OCI-LY7 (cell line): ENCODE results near the gene GPR132. TPM values are rescaled to one million over a fixed set of nuclear protein-coding genes. Genes with fewer than 3 reads are reported as not detected.

Experiments used
- BruUV-seq: library from RNA; stranded (reverse); fragments of 400-500 nt; replicated peaks from 2 replicates; lab custom pipeline; 2021; lab: Mats Ljungman, UMichigan
- CTCF ChIA-PET: fragments of 300-600 bp; sonication (Branson Sonifier 250); formaldehyde crosslinking; loops from one replicate; lab custom pipeline; 2022; ENCODE audit warnings: antibody characterized with exemption; ENCODE audit not compliant: unreplicated experiment; lab: Charles Lee
- POLR2A ChIA-PET: fragments of 300-600 bp; sonication (Branson Sonifier 250); formaldehyde crosslinking; loops from one replicate; lab custom pipeline; 2022; ENCODE audit warnings: antibody characterized with exemption; lab: Charles Lee
- DNase-seq: peaks from one replicate; pipeline ENCODE4 v3.0.0-alpha.2; 2015; ENCODE audit warnings: low spot score
- H2AFZ ChIP-seq: fragments of 200-600 bp; sonication (generic), shearing (Covaris generic); 2 replicates; pipeline ENCODE4 v1.6.1; 2014; ENCODE audit warnings: mild to moderate bottlenecking, antibody characterized with exemption, low read length, moderate library complexity
- H3K27ac ChIP-seq: fragments of 200-600 bp; sonication (generic); 2 replicates; pipeline ENCODE4 v1.5.1; 2014; ENCODE audit warnings: mixed run types, low read depth, mild to moderate bottlenecking, moderate library complexity, low read length, inconsistent platforms; ENCODE audit not compliant: poor library complexity, severe bottlenecking
- H3K36me3 ChIP-seq: fragments of 200-600 bp; sonication (generic); 2 replicates; pipeline ENCODE4 v1.6.1; 2014; ENCODE audit warnings: mild to moderate bottlenecking, antibody characterized with exemption, low read length, moderate library complexity, mixed read lengths; ENCODE audit not compliant: insufficient read depth
- H3K4me1 ChIP-seq: fragments of 200-600 bp; sonication (generic); 2 replicates; pipeline ENCODE4 v1.5.1; 2014; ENCODE audit warnings: mild to moderate bottlenecking, low read length; ENCODE audit not compliant: insufficient read depth, poor library complexity, severe bottlenecking
- H3K4me2 ChIP-seq: fragments of 200-600 bp; sonication (generic); 2 replicates; pipeline ENCODE4 v1.6.1; 2014; ENCODE audit warnings: mild to moderate bottlenecking, low read length
- H3K4me3 ChIP-seq: fragments of 200-600 bp; sonication (generic); 2 replicates; pipeline ENCODE4 v1.5.1; 2014; ENCODE audit warnings: mild to moderate bottlenecking, low read depth, low read length; ENCODE audit not compliant: poor library complexity, severe bottlenecking
- H3K79me2 ChIP-seq: fragments of 200-600 bp; sonication (generic); 2 replicates; pipeline ENCODE4 v1.6.1; 2016; ENCODE audit warnings: low read depth, mild to moderate bottlenecking, low read length, moderate library complexity, mixed read lengths; ENCODE audit not compliant: insufficient read depth
- H3K9me2 ChIP-seq: fragments of 200-600 bp; sonication (generic); 2 replicates; pipeline ENCODE4 v1.6.1; 2016; ENCODE audit warnings: mild to moderate bottlenecking, low read length, mixed read lengths; ENCODE audit not compliant: insufficient read depth
- H3K9me3 ChIP-seq: fragments of 200-600 bp; sonication (generic); 2 replicates; pipeline ENCODE4 v1.6.1; 2014; ENCODE audit warnings: mild to moderate bottlenecking, mixed run types, low read length, mixed read lengths
- H4K20me1 ChIP-seq: fragments of 200-600 bp; sonication (generic); 2 replicates; pipeline ENCODE4 v1.6.1; 2014; ENCODE audit warnings: mild to moderate bottlenecking, antibody characterized with exemption, low read length, moderate library complexity, mixed read lengths; ENCODE audit not compliant: insufficient read depth
- EZH2phosphoT487 ChIP-seq: fragments of 200-600 bp; sonication (generic); IDR thresholded peaks from 2 replicates; pipeline ENCODE4 v1.6.1; 2018; ENCODE audit warnings: low read depth, borderline replicate concordance, mild to moderate bottlenecking, mixed run types, antibody characterized with exemption, low read length, moderate library complexity, mixed read lengths
- intact Hi-C: fragments of 100-400 bp; cut with micrococcal nuclease; formaldehyde crosslinking; loops from one replicate; pipeline ENCODE4 v1.10.0; 2022; ENCODE audit not compliant: unreplicated experiment
- total RNA-seq, 2 experiments: library from RNA; depleted of rRNA in 1 of 2; stranded (reverse); fragments of >200 nt in 1 of 2; shearing (Covaris generic) in 1 of 2; gene quantifications; 2 replicates each; pipeline ENCODE4 v1.2.3, GENCODE V29; 2014 to 2022
- TF ChIP-seq, protein P1 (sequence below): fragments of 200-600 bp; sonication (generic); conservative IDR thresholded peaks from 2 replicates; pipeline ENCODE4 v1.5.1; 2014; ENCODE audit warnings: mild to moderate bottlenecking, antibody characterized with exemption, low read length, moderate library complexity, mixed read lengths

Gene GPR132
- total RNA-seq, 2 experiments from 2014 or later = 1.0 to 3.0 TPM

DNA sequence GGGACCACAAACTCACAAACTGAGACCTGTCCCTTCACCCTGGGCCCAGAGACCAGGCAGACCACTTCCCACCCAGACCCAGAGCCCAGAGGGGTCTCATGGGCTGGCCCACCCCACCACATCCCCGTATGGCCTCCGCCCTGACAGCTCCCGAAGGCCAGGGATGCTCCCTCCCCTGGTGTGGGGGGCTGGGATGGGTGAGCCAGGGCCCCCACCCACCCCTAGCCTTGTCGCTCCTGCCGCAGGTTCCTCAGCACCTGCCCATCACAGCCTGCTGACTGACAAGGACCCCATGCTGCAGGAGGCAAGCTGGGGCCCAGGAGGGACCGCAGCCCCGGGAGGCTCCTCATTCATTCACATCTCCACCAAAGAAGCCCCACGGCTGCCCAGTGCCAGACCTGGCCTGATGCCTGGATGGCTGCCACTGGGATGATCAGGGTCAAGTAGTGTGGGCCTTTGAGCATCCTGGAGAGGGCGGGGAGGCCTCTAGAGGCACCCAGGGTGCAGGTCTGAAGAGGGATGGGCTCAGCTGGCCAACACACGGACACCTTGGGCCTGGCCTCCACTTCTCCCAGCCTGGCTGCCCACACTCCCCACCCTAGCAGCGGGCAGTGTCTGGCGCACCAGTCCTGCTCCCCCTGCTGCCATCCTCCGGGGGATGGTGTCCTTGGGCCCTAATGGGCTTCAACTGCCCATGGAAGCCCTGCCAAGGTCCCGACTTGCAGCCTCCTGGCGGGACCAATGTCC, 24.7 kb upstream of the GPR132 start:
- intact Hi-C loops = loop anchor here (1.0 to 5.0 kb wide), 3 partner anchors 92 to 262 kb away; partner anchors contain the start of gene NUDT14
- no peak overlapping the region for H3K4me2 ChIP-seq
- BruUV-seq = no TSS peak
- no peak for DNase-seq
- H3K4me1 ChIP-seq = no peaks in the 10 kb centered on the region
- ChIA-PET CTCF (interaction anchor here (0.9 kb wide), 1 partner anchor 86 kb away, joined by 3 read pairs; no protein-coding TSS in a partner anchor), POLR2A (no interaction called here)
- H3K4me3 ChIP-seq = no peak overlapping the region
- H3K27ac ChIP-seq = no peak overlapping the region
- H3K36me3 ChIP-seq = no peaks in the 10 kb centered on the region
- no peaks in the 10 kb centered on the region for H3K9me3 ChIP-seq
- H3K9me2 ChIP-seq = no peaks in the 10 kb centered on the region
- H3K79me2 ChIP-seq = no peaks in the 10 kb centered on the region
- no peak overlapping the region for H2AFZ ChIP-seq
- no peaks in the 10 kb centered on the region for H4K20me1 ChIP-seq
- TF ChIP-seq, protein P1, sequence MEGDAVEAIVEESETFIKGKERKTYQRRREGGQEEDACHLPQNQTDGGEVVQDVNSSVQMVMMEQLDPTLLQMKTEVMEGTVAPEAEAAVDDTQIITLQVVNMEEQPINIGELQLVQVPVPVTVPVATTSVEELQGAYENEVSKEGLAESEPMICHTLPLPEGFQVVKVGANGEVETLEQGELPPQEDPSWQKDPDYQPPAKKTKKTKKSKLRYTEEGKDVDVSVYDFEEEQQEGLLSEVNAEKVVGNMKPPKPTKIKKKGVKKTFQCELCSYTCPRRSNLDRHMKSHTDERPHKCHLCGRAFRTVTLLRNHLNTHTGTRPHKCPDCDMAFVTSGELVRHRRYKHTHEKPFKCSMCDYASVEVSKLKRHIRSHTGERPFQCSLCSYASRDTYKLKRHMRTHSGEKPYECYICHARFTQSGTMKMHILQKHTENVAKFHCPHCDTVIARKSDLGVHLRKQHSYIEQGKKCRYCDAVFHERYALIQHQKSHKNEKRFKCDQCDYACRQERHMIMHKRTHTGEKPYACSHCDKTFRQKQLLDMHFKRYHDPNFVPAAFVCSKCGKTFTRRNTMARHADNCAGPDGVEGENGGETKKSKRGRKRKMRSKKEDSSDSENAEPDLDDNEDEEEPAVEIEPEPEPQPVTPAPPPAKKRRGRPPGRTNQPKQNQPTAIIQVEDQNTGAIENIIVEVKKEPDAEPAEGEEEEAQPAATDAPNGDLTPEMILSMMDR = no peak
- no peak for TF ChIP-seq EZH2phosphoT487

DNA sequence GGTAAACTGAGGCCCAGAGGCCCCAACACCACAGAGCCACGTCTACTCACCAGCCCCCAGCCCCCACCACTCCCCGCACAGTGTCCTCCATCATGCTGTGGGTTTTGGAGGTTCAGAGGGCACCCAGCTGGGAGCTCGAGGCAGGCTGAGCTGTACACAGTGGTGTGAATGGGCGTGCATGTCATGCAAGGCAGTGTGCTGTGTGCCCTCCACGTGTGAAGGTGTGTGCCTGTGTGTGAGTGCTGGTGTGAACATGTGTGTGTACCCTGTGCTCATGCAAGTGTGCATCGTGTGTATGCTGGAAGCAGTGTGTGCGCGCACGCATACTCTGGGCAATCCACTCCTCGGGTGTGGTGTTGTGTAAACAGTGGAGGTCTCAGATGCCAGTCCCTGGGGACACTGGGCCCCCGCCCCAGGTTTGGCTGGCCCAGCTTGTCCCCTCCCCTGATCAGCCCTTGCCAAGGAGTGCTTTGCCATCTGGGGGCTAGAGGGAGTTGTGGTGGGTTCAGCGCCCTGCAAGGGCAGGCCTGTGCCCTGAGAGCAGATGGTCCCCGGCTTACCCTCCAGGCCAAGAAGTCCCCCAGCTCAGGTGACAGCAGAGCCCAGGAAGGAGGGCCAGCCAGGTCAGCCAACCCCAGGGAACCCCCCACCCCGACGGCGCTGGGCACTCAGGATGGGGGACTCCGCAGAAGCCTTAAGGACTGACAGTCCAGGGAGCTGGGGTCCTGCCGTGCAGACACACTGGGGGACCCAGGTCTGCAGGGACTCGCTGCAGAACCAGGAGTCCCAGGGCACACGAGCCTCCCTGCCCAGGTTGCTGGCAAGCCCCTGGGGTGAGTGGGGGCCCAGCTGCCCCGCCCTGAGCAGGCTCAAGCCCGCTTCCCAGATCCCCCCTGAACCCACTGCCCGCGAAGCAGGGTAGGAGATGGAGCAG, 23.8 kb upstream of the GPR132 start:
- no peaks in the 10 kb centered on the region for H3K79me2 ChIP-seq
- no peak overlapping the region for H3K4me2 ChIP-seq
- H3K27ac ChIP-seq = no peak overlapping the region
- no peaks in the 10 kb centered on the region for H3K9me3 ChIP-seq
- intact Hi-C loops = no loop called here
- no TSS peak for BruUV-seq
- H2AFZ ChIP-seq = no peak overlapping the region
- no peaks in the 10 kb centered on the region for H3K36me3 ChIP-seq
- no peaks in the 10 kb centered on the region for H3K9me2 ChIP-seq
- no peaks in the 10 kb centered on the region for H3K4me1 ChIP-seq
- H4K20me1 ChIP-seq = no peaks in the 10 kb centered on the region
- ChIA-PET POLR2A (no interaction called here), CTCF (no interaction called here)
- no peak for DNase-seq
- H3K4me3 ChIP-seq = no peak overlapping the region
- TF ChIP-seq EZH2phosphoT487 = no peak
- TF ChIP-seq, protein P1 = no peak
